ENCODE data around the gene MUC13. TPM values are rescaled to one million over a fixed set of nuclear protein-coding genes. Genes with fewer than 3 reads are reported as not detected.
A peak's percentile ranks its signal among the peaks of the same experiment; 100 is the strongest.

The MUC13 gene
- total and polyA plus RNA-seq, 2 experiments from 2014 or later = 84.4 to 297 TPM

GRCh38 chr3:124972457-124972856 lies 37.9 kb upstream of the MUC13 start:
- 49% methylated on average over 3 of the region's 3 CpGs for WGBS (ENCODE audit: low lambda C conversion rate, missing lambda C conversion rate)
- Histone ChIP-seq H3K27me3 (no peaks in the 10 kb centered on the region), H3K4me2 (no peak overlapping the region), H3K27ac (peak overlapping the region; percentile 98), H3K36me3 (replicated peaks; ENCODE audit: insufficient read depth, low read depth) (no peaks in the 10 kb centered on the region), H3K9me3 (ENCODE audit: low read depth) (no peaks in the 10 kb centered on the region), H2AFZ (no peak overlapping the region), H3K4me3 (no peak overlapping the region), H4K20me1 (ENCODE audit: insufficient read depth, poor library complexity, severe bottlenecking) (no peaks in the 10 kb centered on the region), H3K9me2 (replicated peaks; ENCODE audit: insufficient read depth) (no peaks in the 10 kb centered on the region), H3K4me1 (ENCODE audit: insufficient read depth) (peaks cover 20% of the 10 kb centered on the region), H3K79me2 (no peaks in the 10 kb centered on the region)
- peak; percentile 84 for DNase-seq (ENCODE audit: low spot score)
- TF ChIP-seq CTCF (IDR thresholded peaks at IDR 0.05; ENCODE audit: poor library complexity) (no peak), EZH2 (IDR thresholded peaks at IDR 0.05; ENCODE audit: borderline replicate concordance) (no peak), EZH2phosphoT487 (IDR thresholded peaks at IDR 0.05; ENCODE audit: low read depth, severe bottlenecking, unreplicated experiment) (no peak)

GRCh38 chr3:124969963-124970722 lies 35.6 kb upstream of the MUC13 start:
- H3K4me2 ChIP-seq = no peak overlapping the region
- H3K27ac ChIP-seq = peak overlapping the region; percentile 98
- H3K4me1 ChIP-seq (ENCODE audit: insufficient read depth) = peaks cover 20% of the 10 kb centered on the region
- H3K36me3 ChIP-seq (replicated peaks; ENCODE audit: insufficient read depth, low read depth) = no peaks in the 10 kb centered on the region
- no peaks in the 10 kb centered on the region for H3K9me2 ChIP-seq (replicated peaks; ENCODE audit: insufficient read depth)
- no peaks in the 10 kb centered on the region for H4K20me1 ChIP-seq (ENCODE audit: insufficient read depth, poor library complexity, severe bottlenecking)
- H3K27me3 ChIP-seq = no peaks in the 10 kb centered on the region
- H3K4me3 ChIP-seq = no peak overlapping the region
- no peak for DNase-seq (ENCODE audit: low spot score)
- H3K79me2 ChIP-seq = no peaks in the 10 kb centered on the region
- 97% methylated on average over 18 of the region's 18 CpGs for WGBS (ENCODE audit: low lambda C conversion rate, missing lambda C conversion rate)
- no peak overlapping the region for H2AFZ ChIP-seq
- TF ChIP-seq EZH2phosphoT487 (IDR thresholded peaks at IDR 0.05; ENCODE audit: low read depth, severe bottlenecking, unreplicated experiment) (no peak), EZH2 (IDR thresholded peaks at IDR 0.05; ENCODE audit: borderline replicate concordance) (no peak)
- H3K9me3 ChIP-seq (ENCODE audit: low read depth) = no peaks in the 10 kb centered on the region

GRCh38 chr3:124969190-124969589 lies 34.6 kb upstream of the MUC13 start:
- no peaks in the 10 kb centered on the region for H4K20me1 ChIP-seq (ENCODE audit: insufficient read depth, poor library complexity, severe bottlenecking)
- H3K4me1 ChIP-seq (ENCODE audit: insufficient read depth) = peaks cover 22% of the 10 kb centered on the region
- no peaks in the 10 kb centered on the region for H3K79me2 ChIP-seq
- no peak overlapping the region for H3K4me2 ChIP-seq
- 85% methylated on average over 8 of the region's 8 CpGs for WGBS (ENCODE audit: low lambda C conversion rate, missing lambda C conversion rate)
- H3K27me3 ChIP-seq = no peaks in the 10 kb centered on the region
- no peak overlapping the region for H3K4me3 ChIP-seq
- H3K36me3 ChIP-seq (replicated peaks; ENCODE audit: insufficient read depth, low read depth) = no peaks in the 10 kb centered on the region
- H2AFZ ChIP-seq = no peak overlapping the region
- DNase-seq (ENCODE audit: low spot score) = no peak
- no peaks in the 10 kb centered on the region for H3K9me2 ChIP-seq (replicated peaks; ENCODE audit: insufficient read depth)
- peak overlapping the region; percentile 98 for H3K27ac ChIP-seq
- H3K9me3 ChIP-seq (ENCODE audit: low read depth) = no peaks in the 10 kb centered on the region
- TF ChIP-seq EZH2phosphoT487 (IDR thresholded peaks at IDR 0.05; ENCODE audit: low read depth, severe bottlenecking, unreplicated experiment) (no peak), EZH2 (IDR thresholded peaks at IDR 0.05; ENCODE audit: borderline replicate concordance) (no peak), CTCF (IDR thresholded peaks at IDR 0.05; ENCODE audit: poor library complexity) (no peak)

- no peak for DNase-seq (ENCODE audit: low spot score)
- Histone ChIP-seq H2AFZ (no peak overlapping the region), H3K4me1 (ENCODE audit: insufficient read depth) (peaks cover 14% of the 10 kb centered on the region), H3K4me2 (no peak overlapping the region), H3K27me3 (no peaks in the 10 kb centered on the region), H3K9me2 (replicated peaks; ENCODE audit: insufficient read depth) (no peaks in the 10 kb centered on the region), H3K27ac (no peak overlapping the region), H3K4me3 (no peak overlapping the region), H3K36me3 (replicated peaks; ENCODE audit: insufficient read depth, low read depth) (no peaks in the 10 kb centered on the region), H3K79me2 (no peaks in the 10 kb centered on the region), H4K20me1 (ENCODE audit: insufficient read depth, poor library complexity, severe bottlenecking) (no peaks in the 10 kb centered on the region), H3K9me3 (ENCODE audit: low read depth) (no peaks in the 10 kb centered on the region)
- WGBS (ENCODE audit: low lambda C conversion rate, missing lambda C conversion rate) = 91% methylated on average over 10 of the region's 10 CpGs
- TF ChIP-seq EZH2 (IDR thresholded peaks at IDR 0.05; ENCODE audit: borderline replicate concordance) (no peak), CTCF (IDR thresholded peaks at IDR 0.05; ENCODE audit: poor library complexity) (no peak), EZH2phosphoT487 (IDR thresholded peaks at IDR 0.05; ENCODE audit: low read depth, severe bottlenecking, unreplicated experiment) (no peak)
Observed at GRCh38 chr3:124967964-124968363, 33.4 kb upstream of the MUC13 start.

Measured in hepatocyte (in vitro differentiated cells).